NCI-H2227 (cell line): ENCODE data around the gene ALDH7A1.
A peak's percentile ranks its signal among the peaks of the same experiment; 100 is the strongest.
"Not testable (repeated sequence)": the region's sequence is repeated elsewhere in the genome, so short reads cannot be mapped to it uniquely, and the experiment has no call there.

Experiments used
- DNase-seq: peaks from one replicate; lab custom pipeline; 2025; ENCODE audit not compliant: unreplicated experiment; lab: John Stamatoyannopoulos, UW

The ALDH7A1 gene

GRCh38 chr5:126595486-126596083, 566 bp upstream of the ALDH7A1 start:
- no peak for DNase-seq

GRCh38 chr5:126591549-126591948, 3.5 kb downstream of the ALDH7A1 start:
- no peak for DNase-seq

- DNase-seq, result no peak
These were observed 5.3 kb downstream of the ALDH7A1 start for GRCh38 chr5:126589536-126590297.

GRCh38 chr5:126587551-126588390, 7.2 kb downstream of the ALDH7A1 start:
- no peak for DNase-seq

GRCh38 chr5:126583761-126584160, 11.3 kb downstream of the ALDH7A1 start:
- DNase-seq, result no peak

GRCh38 chr5:126579716-126580115, 15.3 kb downstream of the ALDH7A1 start:
- DNase-seq, result no peak

- no peak for DNase-seq
These were observed 17.6 kb downstream of the ALDH7A1 start for GRCh38 chr5:126577415-126577814.

GRCh38 chr5:126576974-126577373, 18.0 kb downstream of the ALDH7A1 start:
- no peak for DNase-seq

GRCh38 chr5:126575644-126576043, 19.4 kb downstream of the ALDH7A1 start:
- DNase-seq, result no peak

- DNase-seq, result no peak
These were observed 26.7 kb downstream of the ALDH7A1 start for GRCh38 chr5:126568206-126568755.

- no peak for DNase-seq
These were observed 32.2 kb downstream of the ALDH7A1 start for GRCh38 chr5:126562823-126563222.

GRCh38 chr5:126561908-126562307, 33.1 kb downstream of the ALDH7A1 start:
- DNase-seq, result no peak

- not testable (repeated sequence) for DNase-seq
These were observed 39.9 kb downstream of the ALDH7A1 start for GRCh38 chr5:126555101-126555500.

GRCh38 chr5:126552614-126553013, 42.4 kb downstream of the ALDH7A1 start:
- no peak for DNase-seq

- DNase-seq, result peak; percentile 27
These were observed 50.8 kb downstream of the ALDH7A1 start for GRCh38 chr5:126544087-126544740.

GRCh38 chr5:126543660-126544059, 51.4 kb downstream of the ALDH7A1 start:
- no peak for DNase-seq

GRCh38 chr5:126543009-126543408, 52.0 kb downstream of the ALDH7A1 start:
- no peak for DNase-seq

GRCh38 chr5:126542441-126542840, 52.6 kb downstream of the ALDH7A1 start:
- DNase-seq, result no peak

- DNase-seq, result no peak
These were observed 54.4 kb downstream of the ALDH7A1 start for GRCh38 chr5:126540631-126541030.

- DNase-seq, result no peak
These were observed 56.4 kb downstream of the ALDH7A1 start for GRCh38 chr5:126538579-126538978.

- DNase-seq, result no peak
These were observed 58.1 kb downstream of the ALDH7A1 start for GRCh38 chr5:126536874-126537273.
